ENCODE data around the gene CECR2. TPM values are rescaled to one million over a fixed set of nuclear protein-coding genes. Genes with fewer than 3 reads are reported as not detected.

The CECR2 gene
- total RNA-seq, 4 donors from 2014 or later, result 12.3 to 29.6 (median 20.4) TPM

- TF ChIP-seq POLR2A (IDR thresholded peaks at IDR 0.05), result peak in 1 of 2 donors; percentile 5
- TF ChIP-seq, protein P1, sequence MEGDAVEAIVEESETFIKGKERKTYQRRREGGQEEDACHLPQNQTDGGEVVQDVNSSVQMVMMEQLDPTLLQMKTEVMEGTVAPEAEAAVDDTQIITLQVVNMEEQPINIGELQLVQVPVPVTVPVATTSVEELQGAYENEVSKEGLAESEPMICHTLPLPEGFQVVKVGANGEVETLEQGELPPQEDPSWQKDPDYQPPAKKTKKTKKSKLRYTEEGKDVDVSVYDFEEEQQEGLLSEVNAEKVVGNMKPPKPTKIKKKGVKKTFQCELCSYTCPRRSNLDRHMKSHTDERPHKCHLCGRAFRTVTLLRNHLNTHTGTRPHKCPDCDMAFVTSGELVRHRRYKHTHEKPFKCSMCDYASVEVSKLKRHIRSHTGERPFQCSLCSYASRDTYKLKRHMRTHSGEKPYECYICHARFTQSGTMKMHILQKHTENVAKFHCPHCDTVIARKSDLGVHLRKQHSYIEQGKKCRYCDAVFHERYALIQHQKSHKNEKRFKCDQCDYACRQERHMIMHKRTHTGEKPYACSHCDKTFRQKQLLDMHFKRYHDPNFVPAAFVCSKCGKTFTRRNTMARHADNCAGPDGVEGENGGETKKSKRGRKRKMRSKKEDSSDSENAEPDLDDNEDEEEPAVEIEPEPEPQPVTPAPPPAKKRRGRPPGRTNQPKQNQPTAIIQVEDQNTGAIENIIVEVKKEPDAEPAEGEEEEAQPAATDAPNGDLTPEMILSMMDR (IDR thresholded peaks at IDR 0.05 in 4 of 5, conservative IDR thresholded peaks at IDR 0.05 in 1 of 5), result no peak
- DNase-seq (peak; percentile 37 to 48), ATAC-seq (peak; percentile 9 to 20)
- in situ Hi-C loops (cut with MboI; ENCODE audit: low sequenced_read_pairs in 4 of 4) (loop anchor here in 1 of 4 donors (10.0 kb wide), 1 partner anchor 65 kb away; the partner anchor contains the start of gene BCL2L13), intact Hi-C loops (cut with DNase I; ENCODE audit: low total_unique reads) (loop anchor here (2.0 to 5.0 kb wide), 4 partner anchors 57 to 217 kb away; partner anchors contain the start of genes ATP6V1E1 and BCL2L13)
- no peaks in the 10 kb centered on the region for H3K9me3 ChIP-seq
- H3K4me3 ChIP-seq, result peak overlapping the region; percentile 12 to 45 (median 24)
- H3K27me3 ChIP-seq, result no peaks in the 10 kb centered on the region
- no peaks in the 10 kb centered on the region for H3K36me3 ChIP-seq
- peaks cover 34 to 41% of the 10 kb centered on the region in 2 donors for H3K4me1 ChIP-seq
- H3K27ac ChIP-seq, result peak overlapping the region; percentile 87 to 98 (median 96)
Observed at GRCh38 chr22:17569971-17570511, 200.8 kb downstream of the CECR2 start.

GRCh38 chr22:17570851-17571631 is 201.8 kb downstream of the CECR2 start:
- Histone ChIP-seq H3K36me3 (no peaks in the 10 kb centered on the region), H3K4me1 (peaks cover 27 to 31% of the 10 kb centered on the region in 2 donors), H3K27ac (peak overlapping the region; percentile 87 to 98 (median 96)), H3K27me3 (no peaks in the 10 kb centered on the region), H3K9me3 (no peaks in the 10 kb centered on the region), H3K4me3 (peak overlapping the region; percentile 30 to 47 (median 40))
- TF ChIP-seq, protein P1 (IDR thresholded peaks at IDR 0.05 in 4 of 5, conservative IDR thresholded peaks at IDR 0.05 in 1 of 5), result no peak
- peak; percentile 76 to 79 for TF ChIP-seq POLR2A (IDR thresholded peaks at IDR 0.05)
- ATAC-seq (peak; percentile 93 to 95), DNase-seq (peak; percentile 92 to 95)
- in situ Hi-C loops (cut with MboI; ENCODE audit: low sequenced_read_pairs in 4 of 4), result loop anchor here in 1 of 4 donors (10.0 kb wide), 1 partner anchor 64 kb away; the partner anchor contains the start of gene BCL2L13
- intact Hi-C loops (cut with DNase I; ENCODE audit: low total_unique reads), result loop anchor here (2.0 to 5.0 kb wide), 4 partner anchors 56 to 216 kb away; partner anchors contain the start of genes ATP6V1E1 and BCL2L13

- no peak for TF ChIP-seq POLR2A (IDR thresholded peaks at IDR 0.05)
- TF ChIP-seq, protein P1 (IDR thresholded peaks at IDR 0.05 in 4 of 5, conservative IDR thresholded peaks at IDR 0.05 in 1 of 5), result no peak
- ATAC-seq (no peak), DNase-seq (no peak)
- intact Hi-C loops (cut with DNase I; ENCODE audit: low total_unique reads) (no loop called here), in situ Hi-C loops (cut with MboI; ENCODE audit: low sequenced_read_pairs in 4 of 4) (loop anchor here in 1 of 4 donors (10.0 kb wide), 1 partner anchor 60 kb away; the partner anchor contains the start of gene BCL2L13)
- Histone ChIP-seq H3K27me3 (no peaks in the 10 kb centered on the region), H3K27ac (no peak overlapping the region), H3K4me1 (peaks cover 18% of the 10 kb centered on the region in 2 donors), H3K9me3 (no peaks in the 10 kb centered on the region), H3K4me3 (no peak overlapping the region), H3K36me3 (no peaks in the 10 kb centered on the region)
Observed at GRCh38 chr22:17575151-17575550, 205.9 kb downstream of the CECR2 start.

GRCh38 chr22:17575681-17576080 is 206.4 kb downstream of the CECR2 start:
- Histone ChIP-seq H3K4me1 (peaks cover 12 to 13% of the 10 kb centered on the region in 2 donors), H3K27me3 (no peaks in the 10 kb centered on the region), H3K4me3 (no peak overlapping the region), H3K36me3 (no peaks in the 10 kb centered on the region), H3K27ac (peak overlapping the region in 3 of 4 donors; percentile 66 to 69 (median 66)), H3K9me3 (no peaks in the 10 kb centered on the region)
- TF ChIP-seq, protein P1 (IDR thresholded peaks at IDR 0.05 in 4 of 5, conservative IDR thresholded peaks at IDR 0.05 in 1 of 5), result no peak
- no peak for TF ChIP-seq POLR2A (IDR thresholded peaks at IDR 0.05)
- DNase-seq (no peak), ATAC-seq (no peak)
- intact Hi-C loops (cut with DNase I; ENCODE audit: low total_unique reads), result no loop called here
- in situ Hi-C loops (cut with MboI; ENCODE audit: low sequenced_read_pairs in 4 of 4), result loop anchor here in 1 of 4 donors (10.0 kb wide), 1 partner anchor 59 kb away; the partner anchor contains the start of gene BCL2L13

Data from gastrocnemius medialis (tissue), 4 donors.